HG02588 (cell line): Measurements from ENCODE around the gene ZRSR2.
"Not testable (repeated sequence)": the region's sequence is repeated elsewhere in the genome, so short reads cannot be mapped to it uniquely, and the experiment has no call there.

Experiments
- ATAC-seq: cut with Tn5 transposase; IDR thresholded peaks from one replicate; pipeline ENCODE4 v1.9.1; 2021; ENCODE audit warnings: mild to moderate bottlenecking, moderate library complexity; ENCODE audit not compliant: unreplicated experiment

ZRSR2 gene

DNA sequence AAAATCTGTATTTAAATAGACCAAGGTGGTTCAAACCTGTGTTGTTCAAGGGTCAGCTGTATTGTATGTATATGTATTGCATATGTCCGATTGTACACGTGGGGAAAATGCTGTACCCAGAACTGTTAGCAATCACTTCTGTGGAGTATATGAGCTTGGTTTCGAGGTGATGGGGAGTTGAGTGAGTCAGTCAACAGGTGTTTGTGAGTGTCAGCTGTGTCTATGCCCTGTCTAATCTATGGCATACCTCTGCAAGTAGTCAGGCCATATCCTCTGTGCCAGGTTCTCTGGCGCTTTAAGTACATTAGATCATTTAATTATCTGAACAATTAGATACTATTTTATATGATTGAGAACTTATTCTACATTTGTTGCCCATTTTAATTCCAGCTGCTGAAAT, 7.4 kb downstream of the ZRSR2 start:
- no peak for ATAC-seq

DNA sequence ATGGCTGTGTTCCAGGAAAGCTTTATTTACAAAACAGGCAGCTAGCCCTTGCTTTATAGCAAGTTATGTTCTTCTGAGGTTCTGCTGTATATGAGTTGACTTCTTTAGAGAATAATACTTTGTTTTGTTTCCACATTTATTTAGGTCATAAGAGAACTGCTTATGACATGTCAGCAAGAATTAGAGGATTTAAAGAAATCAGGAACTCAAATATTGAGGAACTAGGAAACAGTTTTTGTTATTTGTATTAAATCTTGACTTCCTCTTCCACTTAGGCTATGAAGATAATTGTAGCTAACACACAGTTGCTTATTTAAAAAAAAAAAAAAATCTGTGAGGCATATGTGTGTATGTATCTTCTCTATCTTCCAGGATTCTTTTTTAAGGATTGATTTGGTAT, 14.3 kb downstream of the ZRSR2 start:
- ATAC-seq: no peak

DNA sequence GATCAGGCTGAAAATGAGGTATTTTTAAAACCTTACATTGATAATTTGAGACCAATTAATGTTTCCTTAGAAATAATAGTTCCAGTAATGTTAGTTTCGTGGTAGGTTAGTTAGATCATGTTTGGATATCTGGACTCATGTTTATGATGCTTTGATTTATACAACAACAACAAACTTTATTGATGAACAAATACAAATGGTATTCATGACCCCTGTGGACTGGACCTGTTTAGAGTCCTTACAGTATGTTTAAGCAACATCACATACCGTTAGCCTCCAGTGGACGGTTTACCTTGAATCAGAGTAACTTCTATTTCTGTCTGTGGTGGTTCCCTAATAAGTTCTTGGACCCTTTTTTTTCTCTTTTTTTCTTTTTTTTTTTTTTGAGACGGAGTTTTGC, 18.0 kb downstream of the ZRSR2 start:
- no peak for ATAC-seq

DNA sequence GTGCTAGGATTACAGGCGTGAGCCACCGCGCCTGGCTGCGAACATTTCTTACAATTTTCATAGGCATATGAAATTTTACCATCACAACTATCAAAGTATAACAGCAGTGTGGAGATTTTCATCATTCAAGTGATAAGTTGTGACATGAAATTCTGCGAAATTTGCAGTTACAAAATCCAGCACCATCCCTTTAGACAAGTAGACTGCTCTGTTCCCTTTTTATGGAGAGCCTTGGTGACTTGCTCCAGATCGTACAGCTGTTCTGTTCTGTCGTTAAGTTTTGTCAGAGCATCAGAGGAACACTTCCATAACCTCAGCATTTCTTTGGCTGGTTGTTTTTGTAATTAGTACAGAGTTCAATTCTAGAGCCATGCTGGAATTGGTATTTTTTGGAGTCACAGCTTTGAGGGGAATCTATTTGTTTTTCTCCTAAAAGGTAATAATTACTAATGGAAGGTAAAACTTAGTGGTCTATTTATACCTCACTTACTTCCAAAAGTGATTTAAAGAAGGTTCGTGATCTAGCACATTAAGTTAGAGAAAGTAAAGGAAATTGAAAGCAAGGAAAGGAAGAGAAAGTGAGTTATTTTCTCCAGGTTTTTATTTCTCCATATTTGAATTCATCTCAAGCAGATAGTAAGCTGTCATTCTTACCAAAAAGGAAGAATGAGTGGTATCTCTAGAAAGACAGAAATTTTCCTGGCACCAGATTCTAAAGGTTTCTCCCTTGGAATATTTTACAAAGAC, 22.1 kb downstream of the ZRSR2 start:
- no peak for ATAC-seq

DNA sequence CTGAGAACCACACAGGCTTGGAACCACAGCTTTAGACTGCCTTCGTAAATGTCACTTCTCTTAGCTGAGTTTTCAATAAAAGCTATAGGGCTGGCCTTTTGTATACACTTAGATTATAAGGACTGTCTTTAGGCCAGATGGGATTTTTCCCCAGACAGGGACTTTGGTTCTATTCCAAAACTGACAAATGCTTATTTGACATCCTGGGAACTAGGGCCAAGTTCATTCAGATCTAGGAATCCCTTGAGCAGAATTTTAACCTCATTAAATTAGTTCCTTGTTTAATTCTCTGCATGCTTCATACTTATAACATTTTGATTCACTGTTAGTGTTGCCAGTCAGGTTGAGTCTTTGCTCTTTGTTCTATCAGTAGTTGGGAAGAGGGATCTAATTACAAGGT, 23.1 kb downstream of the ZRSR2 start:
- no peak for ATAC-seq

DNA sequence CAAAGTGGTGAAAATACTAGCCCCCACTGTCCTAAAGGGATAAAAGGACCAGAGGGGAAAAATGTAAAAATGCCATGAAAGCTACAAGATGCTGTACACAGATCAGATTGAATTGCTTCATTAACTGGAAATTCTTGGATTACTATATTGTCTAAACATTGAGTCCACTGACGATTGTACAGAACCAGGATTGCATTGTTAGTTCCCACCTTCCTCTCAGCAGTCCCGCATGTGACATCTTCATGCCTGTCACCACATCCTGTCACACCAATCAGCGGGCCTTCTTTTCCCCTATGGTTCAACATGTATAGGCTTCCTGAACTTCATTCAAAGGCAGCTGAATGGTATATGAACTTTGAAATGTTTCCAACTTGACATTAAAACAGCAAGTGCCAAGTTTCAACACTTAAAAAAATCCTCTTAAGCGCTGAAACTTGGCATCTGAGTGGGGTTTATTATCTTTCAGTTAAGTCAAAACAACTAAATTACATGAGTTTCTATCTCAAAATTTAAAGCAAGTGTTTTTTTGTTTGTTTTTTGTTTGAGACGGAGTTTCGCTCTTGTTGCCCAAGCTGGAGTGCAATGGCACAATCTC, 24.6 kb downstream of the ZRSR2 start:
- no peak for ATAC-seq

DNA sequence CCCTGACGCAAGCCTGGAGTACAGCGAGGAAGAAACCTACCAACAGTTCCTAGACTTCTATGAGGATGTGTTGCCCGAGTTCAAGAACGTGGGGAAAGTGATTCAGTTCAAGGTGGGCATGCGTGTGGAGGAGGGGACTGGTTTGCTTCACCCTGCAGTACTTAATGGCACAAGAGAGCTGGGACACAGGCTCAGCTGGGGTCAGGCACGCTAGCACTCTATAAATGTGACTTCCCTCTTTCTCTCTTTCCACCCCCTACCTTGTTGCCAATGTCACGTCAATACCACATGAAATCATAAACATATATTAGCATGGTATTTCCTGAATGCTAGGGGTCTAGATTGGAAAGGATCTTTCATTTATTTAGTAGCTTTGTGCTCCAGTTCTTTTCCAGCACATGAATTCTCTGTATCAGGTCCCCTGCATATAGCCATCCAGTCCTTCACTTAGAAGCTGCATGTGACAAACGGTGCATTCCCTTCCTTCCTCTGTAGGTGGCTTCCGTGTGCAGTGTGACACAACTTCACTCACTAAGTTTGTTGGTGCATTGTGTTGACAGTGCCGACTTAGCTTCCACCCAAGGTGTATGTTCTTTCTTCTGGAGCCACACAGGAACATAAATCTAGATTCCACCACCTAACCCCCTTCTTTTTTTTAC, 25.6 kb downstream of the ZRSR2 start:
- ATAC-seq: no peak

DNA sequence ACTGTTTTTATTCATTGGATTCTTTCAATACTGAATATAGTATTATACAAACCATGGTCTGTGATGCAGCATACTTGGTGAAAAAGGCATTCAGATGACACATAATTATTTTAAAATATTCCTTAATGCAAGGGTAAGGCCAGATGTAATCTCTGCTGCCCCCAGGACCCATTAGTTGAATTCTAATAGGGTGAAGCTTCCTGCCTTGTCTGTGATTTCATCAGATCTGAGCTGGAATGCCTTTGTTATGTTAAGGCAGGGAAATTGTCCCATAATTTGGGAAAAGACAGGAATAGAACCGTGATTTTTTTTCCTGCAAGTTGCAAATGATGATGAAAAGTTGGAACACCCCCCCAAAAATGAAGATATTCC, 26.1 kb downstream of the ZRSR2 start:
- no peak for ATAC-seq

DNA sequence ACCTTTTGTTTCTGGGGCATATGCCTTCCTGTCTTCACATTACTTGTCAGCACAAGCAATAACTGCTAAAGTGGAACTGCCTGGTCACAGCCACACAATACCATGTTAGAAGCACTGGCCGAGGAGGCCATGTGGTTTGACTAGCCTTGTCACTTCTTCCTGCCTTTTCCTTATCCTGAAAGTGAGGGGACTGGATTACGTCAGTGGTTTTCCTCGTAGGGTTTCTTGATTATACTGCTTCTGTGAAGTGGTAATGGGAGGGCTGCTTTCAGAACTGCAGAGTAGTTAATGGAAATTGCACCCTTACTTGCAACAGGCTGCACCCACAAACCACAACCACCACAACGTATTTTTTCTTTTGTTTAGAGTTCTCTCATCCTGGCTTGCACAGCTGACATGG, 26.6 kb downstream of the ZRSR2 start:
- ATAC-seq: no peak

DNA sequence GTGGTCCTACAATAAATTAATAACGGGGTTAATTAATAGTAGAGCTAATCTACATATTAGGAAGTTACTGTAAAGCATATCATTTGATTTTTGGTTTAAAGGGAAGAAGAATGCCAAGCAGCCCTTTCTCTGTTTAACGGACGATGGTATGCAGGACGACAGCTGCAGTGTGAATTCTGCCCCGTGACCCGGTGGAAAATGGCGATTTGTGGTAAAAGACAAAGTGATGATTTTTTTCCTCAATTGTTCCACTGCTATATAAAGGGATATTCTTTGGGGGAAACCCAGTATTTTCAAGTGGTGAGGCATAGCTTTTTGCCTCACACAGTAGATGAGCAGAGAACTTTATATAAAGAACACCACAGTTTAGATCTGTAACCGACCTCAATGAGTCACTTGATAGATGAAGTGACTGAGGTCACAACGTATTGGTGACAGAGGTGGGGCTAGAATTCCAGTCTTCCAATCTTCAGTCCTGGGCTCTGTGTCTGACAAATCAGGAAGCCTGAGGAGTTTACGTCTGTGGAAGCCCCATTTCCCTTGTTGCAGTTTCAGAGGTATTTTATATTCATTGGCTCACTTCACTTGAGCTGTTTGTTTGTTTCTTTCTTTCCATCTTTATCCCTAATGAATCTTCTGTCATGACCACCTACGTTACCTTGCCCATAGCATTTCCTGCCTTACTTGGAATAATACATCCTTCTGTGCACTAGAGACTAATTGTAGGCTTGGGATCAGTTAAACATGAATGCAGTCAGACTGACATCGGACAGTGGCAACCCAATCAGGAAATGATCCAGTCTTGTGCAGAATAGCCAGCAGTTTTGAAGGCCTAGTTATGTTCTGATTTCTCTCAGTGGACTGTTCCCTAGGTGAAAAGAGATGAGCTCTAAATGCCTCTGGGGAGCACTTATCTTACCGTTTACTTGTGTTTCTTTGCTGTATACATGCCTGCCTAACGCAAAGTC, 30.1 kb downstream of the ZRSR2 start:
- ATAC-seq: no peak

DNA sequence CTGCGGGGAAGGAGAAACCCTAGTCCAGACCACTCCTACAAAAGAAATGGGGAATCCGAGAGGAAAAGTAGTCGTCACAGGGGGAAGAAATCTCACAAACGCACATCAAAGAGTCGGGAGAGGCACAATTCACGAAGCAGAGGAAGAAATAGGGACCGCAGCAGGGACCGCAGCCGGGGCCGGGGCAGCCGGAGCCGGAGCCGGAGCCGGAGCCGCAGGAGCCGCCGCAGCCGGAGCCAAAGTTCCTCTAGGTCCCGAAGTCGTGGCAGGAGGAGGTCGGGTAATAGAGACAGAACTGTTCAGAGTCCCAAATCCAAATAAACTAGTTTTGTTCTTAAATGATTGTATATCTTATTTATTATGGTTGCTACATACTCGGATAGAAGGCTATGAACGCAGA, 32.6 kb downstream of the ZRSR2 start:
- no peak for ATAC-seq

DNA sequence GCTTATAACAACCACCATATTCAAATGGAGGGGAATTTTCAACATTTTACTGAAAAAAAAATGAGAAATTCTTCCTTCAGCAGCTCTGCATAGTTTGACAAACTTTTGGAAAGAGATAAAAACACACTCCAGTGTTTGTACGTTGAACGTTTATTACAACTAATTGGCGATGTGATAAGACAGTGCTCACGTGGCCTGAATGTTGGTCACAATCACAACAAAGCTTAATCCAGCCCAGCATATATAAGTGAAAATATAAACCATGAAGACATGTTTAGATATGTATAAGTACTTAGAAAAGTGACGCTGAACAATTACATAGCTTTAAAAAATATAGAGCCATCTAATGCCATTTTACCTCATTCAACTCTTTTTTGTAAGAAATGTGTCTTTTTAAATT, 35.7 kb downstream of the ZRSR2 start:
- no peak for ATAC-seq

DNA sequence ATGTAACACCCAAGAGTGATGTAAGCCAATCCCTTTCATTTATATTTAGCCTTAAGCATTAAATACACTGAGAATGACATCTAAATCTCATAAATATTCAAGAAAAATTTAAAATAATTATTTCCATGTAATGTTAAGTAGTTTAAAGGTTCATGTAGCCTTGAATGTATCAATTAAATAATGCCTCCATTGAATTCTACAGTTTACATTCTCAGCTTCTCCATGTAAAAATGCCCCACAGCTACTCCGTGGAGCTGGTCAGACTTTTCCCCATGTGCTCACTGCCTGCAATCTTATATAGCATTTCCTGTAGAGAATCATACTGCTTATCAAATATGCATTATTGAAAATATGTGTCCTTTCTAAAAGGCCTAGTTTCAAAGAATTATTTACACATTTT, 38.9 kb downstream of the ZRSR2 start:
- ATAC-seq: no peak

DNA sequence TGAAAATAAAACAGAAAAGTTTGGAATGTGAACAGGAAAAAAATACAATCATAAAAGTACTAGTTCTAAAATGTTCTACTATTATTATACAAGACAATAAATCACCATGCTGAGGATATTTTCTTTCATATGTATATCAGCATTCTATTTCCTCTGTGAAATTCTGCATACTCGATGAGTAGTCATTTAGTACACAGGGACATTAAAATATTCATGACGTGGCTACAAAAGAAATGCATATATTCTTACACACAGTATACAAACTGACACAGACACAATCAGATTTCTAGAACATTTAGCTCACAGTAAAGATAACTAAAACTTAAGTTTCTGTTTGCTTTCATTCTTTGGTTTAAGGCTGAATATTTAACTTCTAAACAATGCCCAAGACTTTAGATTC, 41.1 kb downstream of the ZRSR2 start:
- not testable (repeated sequence) for ATAC-seq

DNA sequence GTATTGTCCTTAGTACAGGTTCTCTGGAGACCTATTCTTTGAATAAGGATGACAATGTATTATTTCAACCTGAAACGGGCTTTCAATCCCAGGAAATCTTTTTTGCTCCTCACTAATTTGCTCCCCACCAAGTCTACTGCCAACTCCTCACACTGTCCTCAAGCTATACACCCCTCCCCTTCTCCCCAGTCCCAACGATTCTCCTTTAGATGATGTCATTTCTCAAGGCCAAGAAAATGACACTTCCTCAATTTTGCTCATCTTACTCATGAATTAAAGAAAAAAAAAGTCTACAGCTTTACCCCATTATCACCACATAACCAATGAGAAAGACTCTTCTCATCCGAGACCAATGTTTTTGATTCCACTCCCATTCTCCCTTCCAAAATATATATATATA, 43.8 kb downstream of the ZRSR2 start:
- ATAC-seq: no peak

DNA sequence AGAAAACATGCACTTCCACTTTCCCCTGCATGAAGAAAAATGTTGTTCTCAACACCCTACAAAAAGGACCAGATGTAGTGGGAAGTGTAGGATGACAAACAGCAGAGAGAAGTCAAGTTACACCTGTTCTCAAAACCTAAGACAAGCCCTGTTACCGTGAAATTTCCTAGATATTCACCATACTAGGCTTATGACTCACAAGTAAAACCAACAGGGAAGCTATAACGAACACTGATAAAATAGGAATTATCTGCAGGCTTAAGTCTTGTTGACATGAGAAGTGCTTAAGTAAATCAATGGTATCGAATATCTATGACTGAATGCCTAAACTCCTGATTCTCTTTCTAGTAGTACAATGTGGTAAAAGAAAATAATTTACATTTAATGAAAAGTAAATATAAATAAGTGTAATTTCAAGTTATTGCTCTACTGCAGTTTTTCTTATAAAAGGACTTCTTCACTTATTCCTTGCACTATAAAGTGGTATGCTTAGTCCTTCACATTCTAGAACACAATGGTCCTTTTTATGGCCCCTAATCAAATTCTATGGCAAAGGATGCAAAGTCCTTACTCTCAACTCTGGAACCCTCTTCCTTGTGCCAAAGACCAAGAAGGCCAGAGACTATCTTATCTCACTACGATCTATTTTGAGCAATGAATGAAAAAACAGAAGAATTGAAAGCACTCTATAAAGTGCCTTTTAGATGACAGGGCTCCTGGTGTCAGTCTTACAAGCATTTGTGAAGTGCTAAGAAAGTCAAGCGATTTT, 44.7 kb downstream of the ZRSR2 start:
- ATAC-seq: no peak

DNA sequence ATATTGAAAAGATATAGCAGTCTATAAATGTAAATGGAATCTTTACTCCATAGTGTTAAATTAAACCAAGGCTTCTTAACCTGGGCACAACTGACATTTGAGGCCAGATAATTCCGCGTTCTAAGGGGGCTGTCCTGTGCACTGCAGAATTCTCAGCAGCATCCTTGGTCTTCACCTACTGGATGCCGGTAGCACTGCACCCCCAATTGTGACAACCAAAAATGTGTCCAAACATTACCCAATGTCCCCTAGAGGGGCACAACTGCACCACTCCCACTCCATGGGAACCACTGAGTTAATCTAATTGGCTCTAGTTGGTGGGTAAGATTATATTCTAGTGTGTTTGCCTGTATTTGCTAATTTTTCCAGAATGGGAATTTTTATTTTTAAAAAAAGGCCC, 47.7 kb downstream of the ZRSR2 start:
- no peak for ATAC-seq

DNA sequence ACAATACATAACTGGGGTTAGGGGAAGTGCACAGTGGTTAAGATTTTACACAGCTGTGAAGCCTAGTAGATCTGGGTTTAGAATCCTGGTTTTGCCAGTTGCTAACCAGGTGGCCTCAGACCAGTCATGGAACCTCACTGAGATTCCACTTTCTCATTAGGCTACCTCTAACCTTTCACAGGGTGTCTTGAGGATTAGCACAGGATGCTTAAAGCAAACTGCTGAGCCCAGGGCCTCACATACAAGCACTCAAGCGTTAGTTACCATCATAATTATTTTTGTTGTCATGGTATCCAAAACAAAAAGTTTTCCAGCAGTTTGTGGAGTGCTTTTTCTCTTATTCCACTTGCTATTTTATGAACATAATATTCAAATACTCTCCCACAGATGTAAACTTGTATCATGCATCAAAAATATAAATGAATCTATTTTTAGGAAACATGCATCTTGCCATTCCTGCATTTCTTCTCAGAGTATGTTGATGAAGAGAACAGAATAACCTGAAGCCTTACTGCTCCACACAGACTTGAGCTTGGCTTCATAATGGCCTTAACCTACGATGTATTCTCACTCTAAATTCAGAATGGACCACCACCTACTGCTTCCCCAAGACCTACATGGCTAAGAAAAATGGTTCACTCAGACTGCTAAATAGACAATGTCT, 51.7 kb downstream of the ZRSR2 start:
- ATAC-seq: no peak

DNA sequence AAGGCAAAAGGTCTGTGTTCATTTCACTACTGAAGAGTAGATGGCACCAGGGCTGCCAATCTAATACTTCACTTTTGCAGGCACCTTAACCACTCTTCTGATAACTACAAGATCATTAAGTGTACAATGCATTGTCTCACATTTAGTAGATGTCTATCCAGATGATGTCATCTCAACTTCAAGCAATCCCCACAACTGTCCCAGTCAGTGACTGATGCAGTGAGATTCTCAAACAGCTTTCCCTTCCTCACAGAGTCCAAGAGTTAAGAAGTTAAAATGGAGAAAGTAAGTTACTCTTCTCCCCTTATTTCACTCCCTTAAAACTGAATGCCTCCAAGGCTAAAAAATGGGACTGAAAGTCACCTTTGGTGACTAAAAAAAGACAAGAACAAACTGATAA, 53.7 kb downstream of the ZRSR2 start:
- no peak for ATAC-seq

DNA sequence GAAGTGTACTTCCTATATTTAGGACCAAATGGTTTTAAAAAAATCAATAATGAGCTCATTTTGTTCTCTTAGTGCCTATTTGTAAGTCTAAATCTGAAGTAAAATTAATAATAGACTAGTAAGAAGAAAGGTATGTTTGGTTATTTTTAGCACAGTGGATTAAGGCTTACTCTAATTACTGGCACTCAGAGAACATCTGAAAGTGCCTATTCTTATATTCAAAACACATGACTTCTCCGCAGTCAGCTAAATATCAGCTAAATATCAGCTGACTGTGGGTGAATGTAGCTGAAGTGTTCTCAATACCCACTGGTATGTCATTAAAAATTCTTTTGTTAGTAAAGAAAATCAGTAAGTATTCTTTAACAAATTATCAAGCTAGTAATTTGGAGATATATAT, 58.3 kb downstream of the ZRSR2 start:
- no peak for ATAC-seq
